Colonic mucosa (tissue), 4 donors: Measurements from ENCODE around the gene NECTIN2. TPM values are rescaled to one million over a fixed set of nuclear protein-coding genes. Genes with fewer than 3 reads are reported as not detected.

ENCODE experiments used
- DNase-seq: peaks from one replicate; pipeline ENCODE4 v3.0.0-alpha.2; 2020
- H3K27ac ChIP-seq: fragments of 200-600 bp; one replicate; pipeline ENCODE4 v1.8.0; 2021
- H3K27me3 ChIP-seq: fragments of 200-600 bp; one replicate; pipeline ENCODE4 v1.8.0; 2021
- H3K36me3 ChIP-seq: fragments of 200-600 bp; one replicate; pipeline ENCODE4 v1.8.0; 2021
- H3K4me1 ChIP-seq: fragments of 200-600 bp; one replicate; pipeline ENCODE4 v1.8.0; 2021; ENCODE audit warnings: mild to moderate bottlenecking
- H3K4me3 ChIP-seq: fragments of 200-600 bp; one replicate; pipeline ENCODE4 v1.8.0; 2021
- H3K9ac ChIP-seq, 2 donors: one replicate each; pipeline ENCODE4 v1.7.0; 2013; ENCODE audit warnings: control low read depth in 2 of 2, low read depth in 2 of 2, low read length in 2 of 2
- H3K9me3 ChIP-seq: fragments of 200-600 bp; one replicate; pipeline ENCODE4 v1.8.0; 2021
- CTCF ChIP-seq: fragments of 200-600 bp; IDR thresholded peaks from one replicate; pipeline ENCODE4 v1.8.0; 2022; ENCODE audit warnings: antibody characterized with exemption, mild to moderate bottlenecking
- intact Hi-C: fragments of 100-400 bp; cut with DNase I; formaldehyde crosslinking; loops from one replicate; pipeline ENCODE4 v1.14.1; 2022
- total RNA-seq, 2 donors: library from RNA; stranded (reverse); fragmentation: NEBNext Ultra II Directional in 1 of 2; extraction: Animal tissue kit (Norgen Biotek cat#: 25700) in 1 of 2; gene quantifications; one replicate each; pipeline ENCODE4 v1.2.1, GENCODE V29; 2021
- donor health status: healthy.
- donor health status: DM: no; HTN: no; CAD: no.
- donor health status: DM: no; HTN: no; CAD: no.

NECTIN2 gene
- total RNA-seq, 2 donors from 2014 or later, result 115 to 121 TPM

- TF ChIP-seq CTCF, result no peak
- H3K9me3 ChIP-seq, result no peaks in the 10 kb centered on the region
- H3K36me3 ChIP-seq, result peaks cover 3% of the 10 kb centered on the region
- H3K27ac ChIP-seq, result no peak overlapping the region
- no peaks in the 10 kb centered on the region for H3K27me3 ChIP-seq
- intact Hi-C loops, result no loop called here
- no peak overlapping the region for H3K9ac ChIP-seq
- H3K4me1 ChIP-seq, result no peaks in the 10 kb centered on the region
- no peak overlapping the region for H3K4me3 ChIP-seq
- DNase-seq, result peak; percentile 57
These were observed 20.6 kb downstream of the NECTIN2 start for GRCh38 chr19:44866664-44867063.

- no peak for TF ChIP-seq CTCF
- DNase-seq, result no peak
- no peak overlapping the region for H3K27ac ChIP-seq
These were observed 21.5 kb downstream of the NECTIN2 start for GRCh38 chr19:44867578-44867977.

GRCh38 chr19:44869733-44870470 is 23.8 kb downstream of the NECTIN2 start:
- no peaks in the 10 kb centered on the region for H3K9me3 ChIP-seq
- H3K9ac ChIP-seq, result no peak overlapping the region
- H3K27me3 ChIP-seq, result no peaks in the 10 kb centered on the region
- no peaks in the 10 kb centered on the region for H3K4me1 ChIP-seq
- H3K4me3 ChIP-seq, result no peak overlapping the region
- DNase-seq, result no peak
- H3K36me3 ChIP-seq, result peaks cover 12% of the 10 kb centered on the region
- no peak for TF ChIP-seq CTCF
- peak overlapping the region; percentile 27 for H3K27ac ChIP-seq
- intact Hi-C loops, result no loop called here

More at GRCh38 chr19:44867578-44867977, 21.5 kb downstream of the NECTIN2 start:
- no peak overlapping the region for H3K9ac ChIP-seq
- H3K9me3 ChIP-seq, result no peaks in the 10 kb centered on the region
- no peaks in the 10 kb centered on the region for H3K27me3 ChIP-seq
- H3K36me3 ChIP-seq, result peaks cover 12% of the 10 kb centered on the region
- no peaks in the 10 kb centered on the region for H3K4me1 ChIP-seq
- intact Hi-C loops, result no loop called here
- no peak overlapping the region for H3K4me3 ChIP-seq

- H3K36me3 ChIP-seq, result peaks cover 12% of the 10 kb centered on the region
These were observed 25.7 kb downstream of the NECTIN2 start for GRCh38 chr19:44871809-44872208.

GRCh38 chr19:44872661-44873060 is 26.6 kb downstream of the NECTIN2 start:
- peaks cover 12% of the 10 kb centered on the region for H3K36me3 ChIP-seq
- TF ChIP-seq CTCF, result no peak

More at GRCh38 chr19:44871809-44872208, 25.7 kb downstream of the NECTIN2 start:
- Histone ChIP-seq H3K27me3 (no peaks in the 10 kb centered on the region), H3K27ac (no peak overlapping the region), H3K4me1 (no peaks in the 10 kb centered on the region), H3K4me3 (no peak overlapping the region), H3K9me3 (no peaks in the 10 kb centered on the region), H3K9ac (no peak overlapping the region)
- no peak for TF ChIP-seq CTCF
- DNase-seq, result no peak
- intact Hi-C loops, result no loop called here

More at GRCh38 chr19:44872661-44873060, 26.6 kb downstream of the NECTIN2 start:
- no peak overlapping the region for H3K9ac ChIP-seq
- H3K4me3 ChIP-seq, result no peak overlapping the region
- no peak overlapping the region for H3K27ac ChIP-seq
- no peaks in the 10 kb centered on the region for H3K9me3 ChIP-seq
- intact Hi-C loops, result no loop called here
- no peaks in the 10 kb centered on the region for H3K27me3 ChIP-seq
- no peaks in the 10 kb centered on the region for H3K4me1 ChIP-seq
- DNase-seq, result no peak
